ENCODE data around the gene ARF6.

Gene ARF6

GRCh38 chr14:49940808-49941421, 48.0 kb downstream of the ARF6 start:
- DNase-seq (ENCODE audit: low spot score) = peak; percentile 58

DNA sequence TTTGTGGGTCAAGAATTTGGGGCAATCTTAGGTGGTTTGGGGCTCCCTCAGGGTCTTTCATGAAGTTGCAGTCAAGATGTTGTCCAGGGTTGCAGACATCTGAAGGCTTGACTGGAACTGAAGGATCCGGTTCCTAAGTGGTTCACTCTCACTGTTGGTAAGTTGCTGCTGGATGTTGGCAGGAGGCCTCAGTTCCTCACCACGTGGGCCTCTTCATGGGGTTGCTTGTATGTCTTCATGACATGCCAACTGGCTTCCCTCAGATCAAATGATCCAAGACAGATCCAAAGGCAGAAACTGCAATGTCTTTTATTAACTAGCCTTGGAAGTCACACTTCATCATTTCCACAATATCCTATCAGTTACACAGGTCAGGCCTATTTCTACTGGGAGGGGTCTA, 49.2 kb downstream of the ARF6 start:
- DNase-seq (ENCODE audit: low spot score) = no peak

DNA sequence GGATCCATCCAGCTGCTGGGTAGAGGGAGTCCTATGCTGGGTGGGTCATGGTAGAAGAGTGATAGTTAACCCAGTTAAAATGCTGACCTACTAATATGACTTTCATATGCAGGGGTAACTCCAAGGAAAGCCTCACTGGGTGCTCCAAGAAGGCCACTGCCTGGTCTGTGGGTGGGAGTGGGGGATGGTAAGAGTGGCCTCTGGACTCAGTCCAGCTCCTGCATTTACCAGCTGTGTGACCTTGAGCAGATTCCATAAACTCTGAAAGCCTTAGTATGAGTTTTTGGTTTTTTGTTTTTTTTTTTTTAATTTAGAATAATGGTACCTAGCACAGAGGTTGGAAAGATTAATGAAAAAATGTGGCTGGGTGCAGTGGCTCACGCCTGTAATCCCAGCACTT, 51.6 kb downstream of the ARF6 start:
- no peak for DNase-seq (ENCODE audit: low spot score)

DNA sequence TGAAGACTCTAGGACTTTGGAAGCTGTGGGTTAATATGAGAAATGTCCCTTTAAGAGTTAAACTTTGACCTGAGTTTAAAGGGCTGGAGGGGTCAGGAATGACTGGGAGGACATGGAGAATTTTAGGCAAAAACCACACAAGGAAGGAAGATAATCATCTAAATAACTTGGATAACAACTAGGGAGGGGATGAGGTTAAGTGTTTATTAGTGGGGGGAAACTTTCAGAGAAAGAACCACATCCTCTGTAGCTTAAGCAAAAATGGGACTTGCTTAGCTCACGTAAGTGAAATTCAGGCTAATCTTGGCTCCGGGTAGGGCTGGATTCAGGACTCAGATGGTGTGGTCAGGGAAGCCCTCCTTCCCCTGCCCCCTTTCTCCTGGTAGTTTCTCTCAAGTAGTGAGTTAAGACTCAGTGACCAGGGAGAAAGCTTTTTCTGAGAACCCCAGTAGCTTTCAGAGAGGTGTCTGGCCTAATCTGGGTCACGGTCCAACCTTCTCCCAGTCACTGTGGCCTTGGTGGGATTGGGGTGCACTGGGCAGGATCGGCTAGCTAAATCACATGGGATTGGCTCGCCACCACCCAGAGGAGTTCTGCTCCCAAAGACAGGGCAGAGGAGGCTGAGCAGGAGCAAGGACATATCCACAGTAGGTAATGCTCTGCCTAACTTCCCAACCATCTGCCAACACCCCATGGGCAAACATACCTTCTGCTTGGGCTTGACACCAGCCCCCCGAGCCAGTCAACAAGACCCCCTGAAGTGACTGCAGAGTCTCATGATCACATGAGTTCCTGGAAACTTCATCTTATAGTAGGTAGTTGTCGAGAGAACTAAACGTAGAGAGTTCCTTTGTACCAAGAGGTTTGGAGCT, 52.8 kb downstream of the ARF6 start:
- DNase-seq (ENCODE audit: low spot score) = peak; percentile 24

Data from CD4-positive, alpha-beta T cell treated with Interleukin-2 at 100 ng/mL for 4 hours (primary cell).